Neural cell (in vitro differentiated cells): ENCODE data around the gene PLEKHA7. TPM values are rescaled to one million over a fixed set of nuclear protein-coding genes. Genes with fewer than 3 reads are reported as not detected.

Source experiments
- H2AFZ ChIP-seq: fragments of 200-600, 300-800 bp; sonication (generic), shearing (Covaris generic); 2 replicates; pipeline ENCODE4 v1.6.0; 2014; ENCODE audit warnings: low read depth, mild to moderate bottlenecking, antibody characterized with exemption, low read length, moderate library complexity
- H3F3A ChIP-seq: fragments of 200-600 bp; shearing (Covaris generic); 2 replicates; pipeline ENCODE4 v1.6.1; 2016; ENCODE audit warnings: mild to moderate bottlenecking, moderate library complexity, mixed read lengths, antibody characterized with exemption, low read length; ENCODE audit not compliant: insufficient read depth, poor library complexity, severe bottlenecking
- H3K27ac ChIP-seq: fragments of 200-600, 300-800 bp; sonication (generic), shearing (Covaris generic); 2 replicates; pipeline ENCODE4 v1.5.1; 2014; ENCODE audit warnings: mild to moderate bottlenecking, low read length, moderate library complexity
- H3K27me3 ChIP-seq: fragments of 300-800, 200-600 bp; sonication (generic), shearing (Covaris generic); 2 replicates; pipeline ENCODE4 v1.6.0; 2014; ENCODE audit warnings: mild to moderate bottlenecking, low read depth, low read length, moderate library complexity; ENCODE audit not compliant: insufficient read depth
- H3K36me3 ChIP-seq: fragments of 300-800, 200-600 bp; sonication (generic), shearing (Covaris generic); 2 replicates; pipeline ENCODE4 v1.5.1; 2014; ENCODE audit warnings: mild to moderate bottlenecking, antibody characterized with exemption, low read length, moderate library complexity; ENCODE audit not compliant: insufficient read depth
- H3K4me2 ChIP-seq: fragments of 300-800, 200-600 bp; sonication (generic), shearing (Covaris generic); 2 replicates; pipeline ENCODE4 v1.6.0; 2014; ENCODE audit warnings: mild to moderate bottlenecking, low read length
- H3K4me3 ChIP-seq: fragments of 300-800, 200-600 bp; sonication (generic), shearing (Covaris generic); 2 replicates; pipeline ENCODE4 v1.5.1; 2014; ENCODE audit warnings: mild to moderate bottlenecking, low read length, moderate library complexity
- H3K79me2 ChIP-seq: fragments of 200-600 bp; shearing (Covaris generic); replicated peaks from 2 replicates; pipeline ENCODE4 v1.6.0; 2014; ENCODE audit warnings: mild to moderate bottlenecking, low read length, moderate library complexity; ENCODE audit not compliant: insufficient read depth
- H3K9ac ChIP-seq: fragments of 300-800, 200-600 bp; sonication (generic), shearing (Covaris generic); 2 replicates; pipeline ENCODE4 v1.6.1; 2016; ENCODE audit warnings: mild to moderate bottlenecking, low read length, mixed read lengths
- H3K9me2 ChIP-seq: fragments of 200-600 bp; shearing (Covaris generic); 2 replicates; pipeline ENCODE4 v1.6.1; 2016; ENCODE audit warnings: mild to moderate bottlenecking, low read length, mixed read lengths; ENCODE audit not compliant: insufficient read depth
- H3K9me3 ChIP-seq: fragments of 200-600, 300-800 bp; sonication (generic), shearing (Covaris generic); 2 replicates; pipeline ENCODE4 v1.6.1; 2016; ENCODE audit warnings: mild to moderate bottlenecking, mixed run types, low read length, moderate library complexity, mixed read lengths
- H4K20me1 ChIP-seq: fragments of 200-600 bp; shearing (Covaris generic); 2 replicates; pipeline ENCODE4 v1.6.1; 2016; ENCODE audit warnings: mild to moderate bottlenecking, mixed run types; ENCODE audit not compliant: insufficient read depth
- EP300 ChIP-seq: fragments of 450-650 bp; conservative IDR thresholded peaks from 2 replicates; pipeline ENCODE4 v1.6.1; 2014; ENCODE audit warnings: antibody characterized with exemption, mild to moderate bottlenecking, moderate library complexity; ENCODE audit not compliant: poor library complexity, severe bottlenecking
- EZH2 ChIP-seq: fragments of 200-600, 300-800 bp; shearing (Covaris generic), sonication (generic); IDR thresholded peaks from 2 replicates; pipeline ENCODE4 v1.6.1; 2014; ENCODE audit warnings: antibody characterized with exemption, low read length, borderline replicate concordance, mild to moderate bottlenecking; ENCODE audit not compliant: insufficient read depth, poor library complexity, severe bottlenecking
- MXI1 ChIP-seq: fragments of 450-650 bp; conservative IDR thresholded peaks from 2 replicates; pipeline ENCODE4 v1.6.1; 2014; ENCODE audit warnings: antibody characterized with exemption, mild to moderate bottlenecking; ENCODE audit not compliant: poor library complexity, severe bottlenecking
- POLR2AphosphoS5 ChIP-seq: IDR thresholded peaks from 2 replicates; pipeline ENCODE4 v1.6.1; 2012
- RAD21 ChIP-seq: fragments of 450-650 bp; conservative IDR thresholded peaks from 2 replicates; pipeline ENCODE4 v1.6.1; 2014; ENCODE audit warnings: antibody characterized with exemption, mild to moderate bottlenecking, moderate library complexity
- SMC3 ChIP-seq: fragments of 450-650 bp; conservative IDR thresholded peaks from 2 replicates; pipeline ENCODE4 v1.6.1; 2014; ENCODE audit warnings: antibody characterized with exemption, mild to moderate bottlenecking, moderate library complexity; ENCODE audit not compliant: poor library complexity
- TAF1 ChIP-seq: IDR thresholded peaks from 2 replicates; pipeline ENCODE4 v1.6.1; 2012; ENCODE audit warnings: low read depth
- polyA plus RNA-seq: library from polyadenylated mRNA; depleted of rRNA; stranded (reverse); fragments of >200 nt; gene quantifications from 2 replicates; pipeline ENCODE4 v1.2.3, GENCODE V29; 2014
- TF ChIP-seq, protein P1 (sequence below): fragments of 450-650 bp; IDR thresholded peaks from 2 replicates; pipeline ENCODE4 v1.5.1; 2014; ENCODE audit warnings: antibody characterized with exemption, mild to moderate bottlenecking, moderate library complexity; ENCODE audit not compliant: poor library complexity, severe bottlenecking
- TF ChIP-seq, protein P2 (sequence below): IDR thresholded peaks from 2 replicates; pipeline ENCODE4 v1.6.1; 2012; ENCODE audit warnings: borderline replicate concordance

Gene PLEKHA7
- polyA plus RNA-seq, 1 donor from 2014 or later = 45.7 TPM

DNA sequence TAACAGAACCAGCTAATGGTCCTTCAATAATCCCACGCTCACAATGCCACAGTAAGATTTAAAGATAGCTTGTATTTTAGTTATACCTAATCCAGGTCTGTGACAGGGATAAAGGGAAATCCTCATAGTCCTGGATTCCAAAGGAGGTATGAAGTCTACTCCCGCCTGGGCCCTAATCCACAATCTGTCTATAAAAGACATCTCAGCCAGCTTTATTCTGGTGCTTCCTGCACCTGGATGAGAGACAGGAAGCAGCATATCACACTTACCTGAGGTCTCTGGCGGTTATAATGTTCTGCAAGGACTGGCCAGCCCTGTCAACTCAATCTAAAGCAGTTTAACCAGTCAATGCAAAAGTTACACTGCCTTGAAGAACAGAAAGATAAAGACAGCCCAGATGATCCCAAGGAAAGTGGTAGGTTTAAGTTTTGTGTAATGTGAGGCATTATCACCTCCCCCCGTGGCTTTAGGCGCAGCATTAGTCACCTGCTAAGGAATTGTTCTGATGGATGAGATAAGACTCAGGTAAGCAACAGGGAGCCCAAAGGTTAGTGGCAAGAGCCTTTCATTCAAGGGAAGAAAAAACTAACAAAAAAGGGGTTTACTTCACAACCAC is 57.6 kb downstream of the PLEKHA7 start:
- no peaks in the 10 kb centered on the region for H3F3A ChIP-seq
- no peaks in the 10 kb centered on the region for H3K9me2 ChIP-seq
- no peaks in the 10 kb centered on the region for H3K79me2 ChIP-seq
- no peaks in the 10 kb centered on the region for H4K20me1 ChIP-seq
- no peak overlapping the region for H2AFZ ChIP-seq
- H3K36me3 ChIP-seq = no peaks in the 10 kb centered on the region
- no peaks in the 10 kb centered on the region for H3K27me3 ChIP-seq
- H3K9me3 ChIP-seq = no peaks in the 10 kb centered on the region
- H3K4me2 ChIP-seq = no peak overlapping the region
- TF ChIP-seq, protein P1, sequence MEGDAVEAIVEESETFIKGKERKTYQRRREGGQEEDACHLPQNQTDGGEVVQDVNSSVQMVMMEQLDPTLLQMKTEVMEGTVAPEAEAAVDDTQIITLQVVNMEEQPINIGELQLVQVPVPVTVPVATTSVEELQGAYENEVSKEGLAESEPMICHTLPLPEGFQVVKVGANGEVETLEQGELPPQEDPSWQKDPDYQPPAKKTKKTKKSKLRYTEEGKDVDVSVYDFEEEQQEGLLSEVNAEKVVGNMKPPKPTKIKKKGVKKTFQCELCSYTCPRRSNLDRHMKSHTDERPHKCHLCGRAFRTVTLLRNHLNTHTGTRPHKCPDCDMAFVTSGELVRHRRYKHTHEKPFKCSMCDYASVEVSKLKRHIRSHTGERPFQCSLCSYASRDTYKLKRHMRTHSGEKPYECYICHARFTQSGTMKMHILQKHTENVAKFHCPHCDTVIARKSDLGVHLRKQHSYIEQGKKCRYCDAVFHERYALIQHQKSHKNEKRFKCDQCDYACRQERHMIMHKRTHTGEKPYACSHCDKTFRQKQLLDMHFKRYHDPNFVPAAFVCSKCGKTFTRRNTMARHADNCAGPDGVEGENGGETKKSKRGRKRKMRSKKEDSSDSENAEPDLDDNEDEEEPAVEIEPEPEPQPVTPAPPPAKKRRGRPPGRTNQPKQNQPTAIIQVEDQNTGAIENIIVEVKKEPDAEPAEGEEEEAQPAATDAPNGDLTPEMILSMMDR = no peak
- no peak for TF ChIP-seq EP300
- no peak for TF ChIP-seq SMC3
- TF ChIP-seq MXI1 = no peak
- no peak for TF ChIP-seq POLR2AphosphoS5
- TF ChIP-seq TAF1 = no peak
- no peak for TF ChIP-seq RAD21
- TF ChIP-seq EZH2 = no peak
- H3K27ac ChIP-seq = no peak overlapping the region
- H3K4me3 ChIP-seq = no peak overlapping the region
- H3K9ac ChIP-seq = no peak overlapping the region

DNA sequence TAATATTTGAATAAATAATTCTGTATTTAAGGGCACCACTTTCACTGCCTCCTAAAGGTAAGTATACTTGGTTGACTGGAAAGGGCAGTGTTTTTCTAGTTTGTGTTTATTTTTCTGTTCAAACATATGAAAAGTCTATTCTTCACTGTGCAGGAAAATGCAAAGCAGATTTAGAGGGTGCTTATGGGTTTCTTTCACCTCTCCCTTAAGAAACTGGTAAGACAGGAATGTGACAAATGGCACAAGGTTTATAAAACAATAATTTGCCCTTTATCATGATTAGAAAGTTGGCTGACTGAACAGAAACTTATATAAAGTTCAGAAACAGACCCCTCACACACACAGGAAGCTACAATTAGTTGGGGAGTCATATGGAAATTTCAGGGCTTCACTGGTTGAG is 60.6 kb downstream of the PLEKHA7 start:
- Histone ChIP-seq H3K36me3 (no peaks in the 10 kb centered on the region), H3K79me2 (no peaks in the 10 kb centered on the region), H2AFZ (no peak overlapping the region), H3F3A (no peaks in the 10 kb centered on the region), H3K27ac (no peak overlapping the region), H3K4me3 (no peak overlapping the region), H3K9me3 (no peaks in the 10 kb centered on the region), H4K20me1 (no peaks in the 10 kb centered on the region), H3K27me3 (no peaks in the 10 kb centered on the region), H3K9ac (no peak overlapping the region), H3K4me2 (no peak overlapping the region), H3K9me2 (no peaks in the 10 kb centered on the region)
- TF ChIP-seq SMC3 (no peak), EP300 (no peak)
- TF ChIP-seq, protein P2, sequence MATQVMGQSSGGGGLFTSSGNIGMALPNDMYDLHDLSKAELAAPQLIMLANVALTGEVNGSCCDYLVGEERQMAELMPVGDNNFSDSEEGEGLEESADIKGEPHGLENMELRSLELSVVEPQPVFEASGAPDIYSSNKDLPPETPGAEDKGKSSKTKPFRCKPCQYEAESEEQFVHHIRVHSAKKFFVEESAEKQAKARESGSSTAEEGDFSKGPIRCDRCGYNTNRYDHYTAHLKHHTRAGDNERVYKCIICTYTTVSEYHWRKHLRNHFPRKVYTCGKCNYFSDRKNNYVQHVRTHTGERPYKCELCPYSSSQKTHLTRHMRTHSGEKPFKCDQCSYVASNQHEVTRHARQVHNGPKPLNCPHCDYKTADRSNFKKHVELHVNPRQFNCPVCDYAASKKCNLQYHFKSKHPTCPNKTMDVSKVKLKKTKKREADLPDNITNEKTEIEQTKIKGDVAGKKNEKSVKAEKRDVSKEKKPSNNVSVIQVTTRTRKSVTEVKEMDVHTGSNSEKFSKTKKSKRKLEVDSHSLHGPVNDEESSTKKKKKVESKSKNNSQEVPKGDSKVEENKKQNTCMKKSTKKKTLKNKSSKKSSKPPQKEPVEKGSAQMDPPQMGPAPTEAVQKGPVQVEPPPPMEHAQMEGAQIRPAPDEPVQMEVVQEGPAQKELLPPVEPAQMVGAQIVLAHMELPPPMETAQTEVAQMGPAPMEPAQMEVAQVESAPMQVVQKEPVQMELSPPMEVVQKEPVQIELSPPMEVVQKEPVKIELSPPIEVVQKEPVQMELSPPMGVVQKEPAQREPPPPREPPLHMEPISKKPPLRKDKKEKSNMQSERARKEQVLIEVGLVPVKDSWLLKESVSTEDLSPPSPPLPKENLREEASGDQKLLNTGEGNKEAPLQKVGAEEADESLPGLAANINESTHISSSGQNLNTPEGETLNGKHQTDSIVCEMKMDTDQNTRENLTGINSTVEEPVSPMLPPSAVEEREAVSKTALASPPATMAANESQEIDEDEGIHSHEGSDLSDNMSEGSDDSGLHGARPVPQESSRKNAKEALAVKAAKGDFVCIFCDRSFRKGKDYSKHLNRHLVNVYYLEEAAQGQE = no peak
